ENCODE results near the gene FOXK1.

DNA sequence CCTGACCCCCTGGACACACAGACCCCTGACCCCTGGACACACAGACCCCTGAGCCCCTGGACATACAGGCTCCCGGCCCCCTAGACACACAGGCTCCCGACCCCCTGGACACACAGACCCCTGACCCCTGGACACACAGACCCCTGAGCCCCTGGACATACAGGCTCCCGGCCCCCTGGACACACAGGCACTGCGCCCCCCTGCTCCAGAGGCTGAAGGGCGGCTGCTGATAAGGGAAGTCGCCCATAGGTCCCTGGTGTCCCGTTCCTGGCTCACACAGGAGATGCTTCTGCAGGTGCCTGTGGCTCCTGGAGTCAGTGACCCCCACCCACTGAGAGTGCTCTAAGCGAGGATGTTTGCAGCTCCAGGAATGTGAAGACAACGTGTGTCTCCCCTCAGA lies 89.6 kb downstream of the FOXK1 start:
- TF ChIP-seq EZH2 (IDR thresholded peaks at IDR 0.05; ENCODE audit: low read depth, unreplicated experiment) (no peak), POLR2AphosphoS5 (IDR thresholded peaks at IDR 0.05; ENCODE audit: low read depth) (no peak), EZH2phosphoT487 (IDR thresholded peaks at IDR 0.05; ENCODE audit: unreplicated experiment) (no peak), ZNF114 (CRISPR knock-in tag; IDR thresholded peaks at IDR 0.05) (no peak), CREB1 (CRISPR knock-in tag; IDR thresholded peaks at IDR 0.05; ENCODE audit: low read depth) (no peak)
- TF ChIP-seq, protein P1, sequence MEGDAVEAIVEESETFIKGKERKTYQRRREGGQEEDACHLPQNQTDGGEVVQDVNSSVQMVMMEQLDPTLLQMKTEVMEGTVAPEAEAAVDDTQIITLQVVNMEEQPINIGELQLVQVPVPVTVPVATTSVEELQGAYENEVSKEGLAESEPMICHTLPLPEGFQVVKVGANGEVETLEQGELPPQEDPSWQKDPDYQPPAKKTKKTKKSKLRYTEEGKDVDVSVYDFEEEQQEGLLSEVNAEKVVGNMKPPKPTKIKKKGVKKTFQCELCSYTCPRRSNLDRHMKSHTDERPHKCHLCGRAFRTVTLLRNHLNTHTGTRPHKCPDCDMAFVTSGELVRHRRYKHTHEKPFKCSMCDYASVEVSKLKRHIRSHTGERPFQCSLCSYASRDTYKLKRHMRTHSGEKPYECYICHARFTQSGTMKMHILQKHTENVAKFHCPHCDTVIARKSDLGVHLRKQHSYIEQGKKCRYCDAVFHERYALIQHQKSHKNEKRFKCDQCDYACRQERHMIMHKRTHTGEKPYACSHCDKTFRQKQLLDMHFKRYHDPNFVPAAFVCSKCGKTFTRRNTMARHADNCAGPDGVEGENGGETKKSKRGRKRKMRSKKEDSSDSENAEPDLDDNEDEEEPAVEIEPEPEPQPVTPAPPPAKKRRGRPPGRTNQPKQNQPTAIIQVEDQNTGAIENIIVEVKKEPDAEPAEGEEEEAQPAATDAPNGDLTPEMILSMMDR (conservative IDR thresholded peaks at IDR 0.05; ENCODE audit: low read depth in 2 of 2) = no peak
- TF ChIP-seq, protein P2, sequence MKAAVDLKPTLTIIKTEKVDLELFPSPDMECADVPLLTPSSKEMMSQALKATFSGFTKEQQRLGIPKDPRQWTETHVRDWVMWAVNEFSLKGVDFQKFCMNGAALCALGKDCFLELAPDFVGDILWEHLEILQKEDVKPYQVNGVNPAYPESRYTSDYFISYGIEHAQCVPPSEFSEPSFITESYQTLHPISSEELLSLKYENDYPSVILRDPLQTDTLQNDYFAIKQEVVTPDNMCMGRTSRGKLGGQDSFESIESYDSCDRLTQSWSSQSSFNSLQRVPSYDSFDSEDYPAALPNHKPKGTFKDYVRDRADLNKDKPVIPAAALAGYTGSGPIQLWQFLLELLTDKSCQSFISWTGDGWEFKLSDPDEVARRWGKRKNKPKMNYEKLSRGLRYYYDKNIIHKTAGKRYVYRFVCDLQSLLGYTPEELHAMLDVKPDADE (IDR thresholded peaks at IDR 0.05) = no peak
- TF ChIP-seq, protein P3, sequence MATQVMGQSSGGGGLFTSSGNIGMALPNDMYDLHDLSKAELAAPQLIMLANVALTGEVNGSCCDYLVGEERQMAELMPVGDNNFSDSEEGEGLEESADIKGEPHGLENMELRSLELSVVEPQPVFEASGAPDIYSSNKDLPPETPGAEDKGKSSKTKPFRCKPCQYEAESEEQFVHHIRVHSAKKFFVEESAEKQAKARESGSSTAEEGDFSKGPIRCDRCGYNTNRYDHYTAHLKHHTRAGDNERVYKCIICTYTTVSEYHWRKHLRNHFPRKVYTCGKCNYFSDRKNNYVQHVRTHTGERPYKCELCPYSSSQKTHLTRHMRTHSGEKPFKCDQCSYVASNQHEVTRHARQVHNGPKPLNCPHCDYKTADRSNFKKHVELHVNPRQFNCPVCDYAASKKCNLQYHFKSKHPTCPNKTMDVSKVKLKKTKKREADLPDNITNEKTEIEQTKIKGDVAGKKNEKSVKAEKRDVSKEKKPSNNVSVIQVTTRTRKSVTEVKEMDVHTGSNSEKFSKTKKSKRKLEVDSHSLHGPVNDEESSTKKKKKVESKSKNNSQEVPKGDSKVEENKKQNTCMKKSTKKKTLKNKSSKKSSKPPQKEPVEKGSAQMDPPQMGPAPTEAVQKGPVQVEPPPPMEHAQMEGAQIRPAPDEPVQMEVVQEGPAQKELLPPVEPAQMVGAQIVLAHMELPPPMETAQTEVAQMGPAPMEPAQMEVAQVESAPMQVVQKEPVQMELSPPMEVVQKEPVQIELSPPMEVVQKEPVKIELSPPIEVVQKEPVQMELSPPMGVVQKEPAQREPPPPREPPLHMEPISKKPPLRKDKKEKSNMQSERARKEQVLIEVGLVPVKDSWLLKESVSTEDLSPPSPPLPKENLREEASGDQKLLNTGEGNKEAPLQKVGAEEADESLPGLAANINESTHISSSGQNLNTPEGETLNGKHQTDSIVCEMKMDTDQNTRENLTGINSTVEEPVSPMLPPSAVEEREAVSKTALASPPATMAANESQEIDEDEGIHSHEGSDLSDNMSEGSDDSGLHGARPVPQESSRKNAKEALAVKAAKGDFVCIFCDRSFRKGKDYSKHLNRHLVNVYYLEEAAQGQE (IDR thresholded peaks at IDR 0.05; ENCODE audit: unreplicated experiment) = no peak
